ENCODE data around the gene CPEB3. TPM values are rescaled to one million over a fixed set of nuclear protein-coding genes. Genes with fewer than 3 reads are reported as not detected.

CPEB3 gene
- total RNA-seq, 1 donor from 2014 or later: 1.6 TPM

DNA sequence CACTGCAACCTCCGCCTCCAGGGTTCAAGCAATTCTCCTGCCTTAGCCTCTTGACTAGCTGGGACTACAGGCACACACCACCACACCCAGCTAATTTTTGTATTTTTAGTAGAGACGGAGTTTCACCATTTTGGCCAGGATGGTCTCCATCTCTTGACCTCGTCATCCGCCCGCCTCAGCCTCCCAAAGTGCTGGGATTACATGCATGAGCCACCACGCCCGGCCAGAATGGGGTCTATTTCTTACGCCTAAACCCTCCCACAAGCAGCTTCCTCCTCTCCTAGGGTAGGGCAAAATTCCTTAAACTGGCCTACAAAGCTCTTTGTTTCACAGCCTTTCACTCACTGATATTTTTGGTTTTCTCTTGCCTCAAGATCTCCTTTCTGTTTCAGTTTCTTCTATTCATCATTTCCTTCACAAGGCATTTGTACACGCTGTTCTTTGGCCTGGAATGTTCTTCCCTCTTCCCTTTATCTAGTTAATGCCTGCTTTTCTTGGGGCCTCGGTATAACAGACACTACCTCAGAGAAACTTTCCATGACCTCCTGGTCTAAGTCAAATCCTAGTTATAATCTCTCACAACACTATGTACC lies 6.7 kb downstream of the CPEB3 start:
- H3K4me1 Mint-ChIP-seq: no peaks in the 10 kb centered on the region
- no peaks in the 10 kb centered on the region for H3K9me3 Mint-ChIP-seq
- DNase-seq (ENCODE audit: low read depth, low spot score): no peak
- no peak overlapping the region for H3K4me3 Mint-ChIP-seq
- TF ChIP-seq, protein P1, sequence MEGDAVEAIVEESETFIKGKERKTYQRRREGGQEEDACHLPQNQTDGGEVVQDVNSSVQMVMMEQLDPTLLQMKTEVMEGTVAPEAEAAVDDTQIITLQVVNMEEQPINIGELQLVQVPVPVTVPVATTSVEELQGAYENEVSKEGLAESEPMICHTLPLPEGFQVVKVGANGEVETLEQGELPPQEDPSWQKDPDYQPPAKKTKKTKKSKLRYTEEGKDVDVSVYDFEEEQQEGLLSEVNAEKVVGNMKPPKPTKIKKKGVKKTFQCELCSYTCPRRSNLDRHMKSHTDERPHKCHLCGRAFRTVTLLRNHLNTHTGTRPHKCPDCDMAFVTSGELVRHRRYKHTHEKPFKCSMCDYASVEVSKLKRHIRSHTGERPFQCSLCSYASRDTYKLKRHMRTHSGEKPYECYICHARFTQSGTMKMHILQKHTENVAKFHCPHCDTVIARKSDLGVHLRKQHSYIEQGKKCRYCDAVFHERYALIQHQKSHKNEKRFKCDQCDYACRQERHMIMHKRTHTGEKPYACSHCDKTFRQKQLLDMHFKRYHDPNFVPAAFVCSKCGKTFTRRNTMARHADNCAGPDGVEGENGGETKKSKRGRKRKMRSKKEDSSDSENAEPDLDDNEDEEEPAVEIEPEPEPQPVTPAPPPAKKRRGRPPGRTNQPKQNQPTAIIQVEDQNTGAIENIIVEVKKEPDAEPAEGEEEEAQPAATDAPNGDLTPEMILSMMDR (conservative IDR thresholded peaks at IDR 0.05): no peak
- H3K27ac Mint-ChIP-seq (ENCODE audit: unreplicated experiment): no peak overlapping the region
- no peaks in the 10 kb centered on the region for H3K27me3 Mint-ChIP-seq (ENCODE audit: low read depth)
- no peaks in the 10 kb centered on the region for H3K36me3 Mint-ChIP-seq (ENCODE audit: low read depth)

DNA sequence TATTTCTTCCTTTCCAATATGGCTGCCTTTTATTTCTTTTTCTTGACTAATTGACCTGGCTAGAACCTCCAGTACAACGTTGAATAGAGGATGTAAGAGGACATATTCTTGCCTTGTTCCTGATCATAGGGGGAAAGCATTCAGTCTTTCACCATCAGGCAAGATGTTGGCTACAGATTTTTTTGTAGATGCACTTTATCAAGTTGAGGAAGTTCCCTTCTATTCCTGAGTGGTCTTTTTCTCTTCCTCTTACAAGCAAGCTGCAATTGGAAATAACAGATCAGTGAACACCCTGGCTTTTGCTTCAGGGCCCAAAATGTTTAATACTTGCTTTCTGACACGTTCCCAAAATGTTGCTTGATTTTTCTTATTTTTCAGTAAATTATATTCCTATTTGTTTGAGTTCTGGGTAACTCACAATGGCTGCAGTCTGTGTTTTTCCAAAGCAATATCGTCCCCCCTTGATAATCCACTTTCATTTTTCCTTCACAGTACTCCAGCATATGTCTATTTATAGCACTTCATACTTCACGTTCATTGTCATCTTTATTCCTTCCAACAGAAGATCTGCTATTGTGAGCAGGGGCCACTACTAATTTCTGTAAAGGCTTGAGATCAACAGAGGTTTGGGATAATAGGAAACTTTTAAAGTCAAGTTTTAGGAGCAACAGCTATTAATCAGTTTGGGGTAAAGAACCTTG lies 11.7 kb downstream of the CPEB3 start:
- H3K27me3 Mint-ChIP-seq (ENCODE audit: low read depth): no peaks in the 10 kb centered on the region
- DNase-seq (ENCODE audit: low read depth, low spot score): no peak
- H3K4me3 Mint-ChIP-seq: no peak overlapping the region
- H3K27ac Mint-ChIP-seq (ENCODE audit: unreplicated experiment): no peak overlapping the region
- H3K9me3 Mint-ChIP-seq: no peaks in the 10 kb centered on the region
- TF ChIP-seq, protein P1 (conservative IDR thresholded peaks at IDR 0.05): no peak
- no peaks in the 10 kb centered on the region for H3K4me1 Mint-ChIP-seq
- no peaks in the 10 kb centered on the region for H3K36me3 Mint-ChIP-seq (ENCODE audit: low read depth)

GRCh38 chr10:92274071-92274470 lies 16.8 kb downstream of the CPEB3 start:
- Mint-ChIP-seq H3K4me3 (no peak overlapping the region), H3K4me1 (no peaks in the 10 kb centered on the region), H3K9me3 (no peaks in the 10 kb centered on the region), H3K27me3 (ENCODE audit: low read depth) (no peaks in the 10 kb centered on the region), H3K36me3 (ENCODE audit: low read depth) (no peaks in the 10 kb centered on the region), H3K27ac (ENCODE audit: unreplicated experiment) (no peak overlapping the region)
- DNase-seq (ENCODE audit: low read depth, low spot score): no peak
- TF ChIP-seq, protein P1 (conservative IDR thresholded peaks at IDR 0.05): no peak

DNA sequence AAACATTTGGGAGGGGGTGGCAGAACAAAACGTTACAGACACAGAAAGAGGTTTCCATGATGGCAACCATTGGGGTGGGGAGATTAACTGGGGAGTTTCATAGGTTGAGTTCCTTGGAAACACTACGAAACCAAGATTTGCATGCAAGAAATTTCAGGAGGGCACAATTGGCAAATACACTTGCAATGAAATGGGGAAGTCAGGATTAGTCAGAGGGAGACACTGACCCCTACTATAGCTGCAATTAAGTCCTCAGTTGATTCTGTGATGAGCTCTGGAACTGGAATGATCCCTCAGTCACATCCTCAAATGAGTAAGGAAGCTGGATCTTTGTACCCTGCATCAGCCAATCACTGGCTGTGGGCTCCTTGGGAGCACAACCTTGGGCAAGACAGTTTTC lies 22.1 kb downstream of the CPEB3 start:
- H3K27ac Mint-ChIP-seq (ENCODE audit: unreplicated experiment): no peak overlapping the region
- no peaks in the 10 kb centered on the region for H3K36me3 Mint-ChIP-seq (ENCODE audit: low read depth)
- H3K4me1 Mint-ChIP-seq: no peaks in the 10 kb centered on the region
- no peaks in the 10 kb centered on the region for H3K9me3 Mint-ChIP-seq
- no peaks in the 10 kb centered on the region for H3K27me3 Mint-ChIP-seq (ENCODE audit: low read depth)
- no peak for DNase-seq (ENCODE audit: low read depth, low spot score)
- no peak overlapping the region for H3K4me3 Mint-ChIP-seq
- TF ChIP-seq, protein P1 (conservative IDR thresholded peaks at IDR 0.05): no peak

GRCh38 chr10:92267343-92267742 lies 23.5 kb downstream of the CPEB3 start:
- DNase-seq (ENCODE audit: low read depth, low spot score): no peak
- TF ChIP-seq, protein P1 (conservative IDR thresholded peaks at IDR 0.05): no peak
- Mint-ChIP-seq H3K27me3 (ENCODE audit: low read depth) (no peaks in the 10 kb centered on the region), H3K36me3 (ENCODE audit: low read depth) (no peaks in the 10 kb centered on the region), H3K9me3 (no peaks in the 10 kb centered on the region), H3K4me1 (no peaks in the 10 kb centered on the region), H3K4me3 (no peak overlapping the region), H3K27ac (ENCODE audit: unreplicated experiment) (no peak overlapping the region)

Data from neural crest cell (in vitro differentiated cells).